Hypothalamus (tissue), 51 donors: Measurements from ENCODE around the gene CBX1.

ENCODE experiments used
- DNase-seq, 51 donors: peaks; one replicate each; lab custom pipeline; 2025; lab: John Stamatoyannopoulos, UW

CBX1 gene

DNA sequence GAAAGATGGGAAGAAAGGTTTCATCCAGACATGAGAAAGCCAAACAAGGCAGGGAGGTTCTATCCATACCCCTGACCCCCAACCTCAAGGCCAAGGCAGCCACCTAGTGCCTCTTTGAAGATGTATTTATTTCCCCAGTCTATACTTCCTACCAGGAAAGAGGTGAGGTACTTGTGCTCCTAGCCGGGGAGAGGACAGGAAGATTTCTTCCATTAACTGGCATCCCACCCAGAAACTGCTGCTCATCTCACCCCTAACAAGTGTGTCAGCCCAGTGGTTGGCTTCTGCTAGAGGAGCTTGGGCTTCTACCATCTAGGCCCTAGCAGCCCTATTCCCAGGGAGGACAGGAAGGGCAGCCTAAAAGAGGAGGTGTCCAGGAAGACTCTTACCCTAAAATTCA is 72.5 kb downstream of the CBX1 start:
- DNase-seq: no peak

DNA sequence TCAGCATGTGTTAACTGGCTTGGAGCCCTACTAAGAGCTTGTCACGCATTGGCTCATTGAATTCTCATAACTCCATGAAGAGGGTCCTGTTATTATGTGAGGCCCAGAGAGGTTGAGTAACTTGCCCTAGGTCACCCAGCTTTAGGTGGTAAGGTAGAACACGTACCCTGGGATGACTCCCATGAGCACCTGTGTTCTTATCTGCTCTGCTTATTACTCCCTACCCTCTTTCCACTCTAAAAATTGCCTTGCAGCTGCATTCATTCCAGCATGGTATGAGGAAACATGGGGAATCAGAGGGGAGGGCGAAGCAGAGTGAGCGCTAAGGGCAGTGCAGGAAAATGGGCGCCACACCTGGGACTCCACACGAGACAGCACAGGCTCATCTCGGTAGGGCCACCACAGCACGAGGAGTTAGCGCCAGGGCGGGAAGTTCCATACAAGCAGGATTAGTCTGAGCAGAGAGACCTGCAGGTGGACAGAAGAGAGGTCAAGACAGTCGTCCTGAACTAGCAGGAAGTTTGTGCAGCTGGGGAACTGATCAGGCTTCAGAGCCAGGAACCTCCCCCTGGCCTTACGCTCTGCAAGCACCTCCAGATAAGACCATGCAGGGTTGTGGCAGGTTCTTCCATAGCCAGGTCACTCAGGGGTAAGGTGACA is 73.8 kb downstream of the CBX1 start:
- DNase-seq: no peak

DNA sequence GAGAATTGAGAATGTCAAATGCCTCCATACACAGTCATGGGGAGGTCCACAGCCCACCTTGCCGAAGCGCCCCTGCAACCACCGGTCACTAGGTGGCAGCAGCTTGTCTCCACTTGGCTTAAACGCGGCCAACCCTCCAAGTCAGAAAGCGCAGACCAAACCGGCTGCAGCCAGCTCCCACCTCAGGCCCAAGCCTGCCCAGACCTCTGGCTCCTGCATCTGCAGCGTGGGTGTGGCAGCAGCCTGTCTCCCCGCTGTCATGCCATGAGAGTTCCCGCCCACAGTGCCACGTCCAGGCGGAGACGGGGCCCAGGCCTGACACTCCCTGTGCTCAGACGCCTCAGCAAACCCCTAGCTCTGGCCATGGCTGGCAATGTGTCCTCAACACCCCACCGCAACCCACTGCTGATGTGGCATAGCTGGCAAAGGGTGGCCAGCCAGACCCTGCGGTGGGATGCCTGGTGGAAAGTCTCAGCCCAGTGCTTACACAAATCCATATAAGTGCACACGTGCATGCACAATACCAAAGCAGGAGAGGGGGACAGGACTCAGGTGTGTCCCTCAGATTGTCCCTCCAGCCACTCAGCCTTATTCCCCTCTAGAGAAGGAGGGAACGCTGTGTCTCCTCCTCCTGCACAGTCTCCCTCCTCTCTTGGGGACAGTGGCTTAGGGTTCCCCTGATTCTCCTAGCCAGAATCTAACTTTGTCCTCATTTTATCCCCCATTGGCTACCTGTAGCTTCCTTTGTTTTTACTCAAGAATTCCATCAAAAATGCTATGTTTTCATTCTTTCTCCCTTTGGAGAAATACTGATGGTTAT is 74.6 kb downstream of the CBX1 start:
- peak in 48 of 51 donors; percentile 13 to 87 (median 64) for DNase-seq

DNA sequence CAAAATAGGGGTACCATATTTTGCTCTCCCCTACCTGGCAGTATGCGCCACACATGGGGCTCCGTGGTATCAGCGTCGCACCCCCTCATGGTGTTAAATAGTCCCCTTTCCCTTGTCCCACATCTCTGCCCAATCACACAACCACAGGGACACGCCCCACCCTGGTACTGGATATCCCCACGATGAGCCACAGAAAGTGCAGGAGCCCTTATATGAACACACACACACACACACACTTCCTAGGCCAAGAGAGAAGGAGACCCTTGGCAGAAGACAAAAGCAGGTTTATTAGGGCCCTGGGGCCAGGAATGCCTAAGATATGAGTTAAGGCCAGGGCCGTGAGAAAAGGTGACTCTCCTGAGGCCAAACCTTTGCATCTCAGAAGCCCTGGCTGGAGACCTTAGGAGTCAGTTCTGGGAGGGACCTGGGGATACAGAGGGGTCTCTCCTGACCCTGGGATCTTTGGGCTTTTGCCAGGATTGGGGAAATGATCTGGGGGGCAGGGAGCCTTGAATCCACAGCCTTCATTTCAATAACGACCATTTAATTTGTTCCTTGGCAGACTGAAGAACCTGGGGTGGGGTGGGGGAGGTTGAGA is 75.3 kb downstream of the CBX1 start:
- DNase-seq: no peak

DNA sequence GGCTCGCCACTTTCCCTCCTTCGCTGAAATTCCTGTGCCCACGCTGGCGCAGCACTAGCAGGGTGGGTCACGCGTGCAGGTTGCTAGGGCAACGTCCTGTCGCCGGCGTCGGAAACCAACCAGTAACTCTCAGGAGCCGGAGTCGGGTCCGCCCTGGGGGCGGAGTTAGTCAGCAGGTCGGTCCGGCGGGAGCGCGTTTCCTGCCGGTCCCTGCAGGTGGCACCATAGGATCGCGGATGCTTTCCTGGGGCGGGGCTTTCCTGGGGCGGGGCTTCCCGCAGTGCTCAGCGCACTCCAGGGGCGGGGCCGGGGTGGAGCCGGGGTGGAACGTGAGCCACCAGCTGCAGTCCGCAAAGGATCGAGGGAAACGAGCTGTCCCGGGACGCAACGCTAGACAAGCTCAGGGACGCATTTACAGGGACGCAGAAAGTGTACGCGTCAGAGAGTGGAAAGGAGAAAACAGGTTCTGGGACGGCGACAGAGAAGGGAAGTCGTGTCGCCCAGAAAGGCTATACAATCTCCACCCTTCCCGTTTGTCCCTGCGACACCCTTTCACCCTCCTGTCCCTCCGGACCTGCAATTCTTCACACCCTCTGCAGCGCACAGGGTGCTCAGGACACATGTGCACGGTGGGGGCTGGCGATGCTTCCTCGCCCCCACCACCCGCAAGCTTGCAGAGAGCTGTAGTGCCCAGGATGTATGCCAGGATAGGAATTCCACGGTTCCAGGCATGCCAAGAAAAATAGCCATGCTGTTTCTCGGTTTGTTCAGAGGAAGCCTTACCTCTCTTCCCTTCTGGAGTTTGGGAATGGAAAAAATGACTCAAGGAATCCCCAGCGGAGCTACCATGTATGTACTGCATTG is 76.0 kb downstream of the CBX1 start:
- peak; percentile 57 to 99 (median 97) for DNase-seq

DNA sequence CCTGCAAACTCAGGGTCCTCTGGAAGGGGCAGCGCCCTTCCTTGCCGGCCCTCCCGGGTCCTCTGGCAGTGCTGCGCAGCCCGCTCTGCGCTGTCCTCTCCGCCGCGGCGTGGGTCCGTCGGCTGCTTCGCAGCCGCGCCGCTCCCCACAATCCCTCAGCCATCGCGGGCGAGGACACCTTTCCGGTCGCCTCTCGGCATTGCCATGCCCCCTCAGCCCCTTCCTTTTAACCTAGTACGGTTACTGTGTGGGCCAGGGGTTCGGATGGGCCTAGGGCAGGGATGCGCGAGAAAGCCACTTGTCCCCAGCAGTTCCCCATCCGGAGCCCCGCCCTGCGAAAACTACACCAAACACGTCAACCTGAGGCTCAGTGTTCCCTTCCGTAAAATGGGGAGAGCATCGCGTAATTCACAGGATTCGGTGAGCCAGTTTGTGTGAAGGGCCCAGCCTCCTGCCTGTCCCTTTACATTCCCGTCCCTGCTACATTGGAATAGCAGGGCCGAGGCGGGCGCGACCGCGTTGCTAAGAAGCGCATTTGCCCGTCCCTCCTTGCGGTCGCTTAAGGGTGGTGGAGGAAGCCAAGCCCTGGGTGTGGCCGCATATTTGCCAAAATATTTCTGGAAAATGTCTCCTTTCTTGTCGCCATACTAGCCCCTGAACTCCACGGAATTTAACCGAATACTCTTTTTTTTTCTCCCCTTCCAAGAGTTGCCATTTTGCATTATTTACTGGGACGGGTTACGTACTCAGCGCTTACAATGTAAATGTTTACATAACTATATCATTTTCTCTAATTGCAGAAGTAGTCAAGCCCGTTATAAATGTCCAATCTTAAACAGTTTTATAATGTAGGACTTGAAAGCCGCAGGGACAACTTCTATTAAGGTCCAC is 76.9 kb downstream of the CBX1 start:
- peak in 7 of 51 donors; percentile 23 to 53 (median 43) for DNase-seq

DNA sequence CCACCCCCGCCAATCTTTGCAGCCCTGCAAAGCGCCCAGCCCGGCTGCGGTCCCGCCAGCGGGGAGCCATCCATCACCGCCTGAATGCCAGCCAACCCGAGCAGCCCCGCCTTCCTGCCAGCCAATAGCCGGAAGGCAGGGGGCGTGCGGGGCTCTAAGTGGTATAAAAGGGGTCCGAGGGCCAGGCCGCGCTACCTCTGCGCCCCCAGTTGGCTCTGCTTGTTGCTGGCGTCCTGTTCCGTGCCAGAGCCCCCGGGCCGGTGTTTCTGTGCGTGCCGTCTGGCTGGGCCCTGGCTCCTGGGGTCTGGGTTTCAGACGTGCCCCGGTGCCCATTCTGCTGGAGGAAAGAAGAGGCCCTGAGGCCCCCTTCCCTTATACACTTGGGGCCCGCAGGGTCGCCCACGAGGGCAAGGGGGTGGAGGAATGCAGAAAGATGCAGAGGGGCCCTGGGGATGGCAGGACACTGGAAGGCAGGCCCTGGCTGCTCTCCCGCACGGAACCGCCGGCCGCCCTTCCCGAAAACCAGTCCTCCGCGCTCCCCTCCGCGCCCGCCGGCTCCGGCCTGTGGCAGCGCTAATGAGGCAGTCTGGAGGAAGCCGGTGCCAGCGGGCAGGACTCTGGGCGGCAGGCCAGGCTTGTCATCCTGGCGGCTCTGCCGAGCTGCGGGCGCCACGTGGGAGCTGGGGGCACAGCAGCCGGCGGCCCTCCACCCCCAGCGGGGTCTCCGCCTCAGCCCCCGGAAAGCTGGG is 77.7 kb downstream of the CBX1 start:
- peak in 50 of 51 donors; percentile 20 to 92 (median 81) for DNase-seq

DNA sequence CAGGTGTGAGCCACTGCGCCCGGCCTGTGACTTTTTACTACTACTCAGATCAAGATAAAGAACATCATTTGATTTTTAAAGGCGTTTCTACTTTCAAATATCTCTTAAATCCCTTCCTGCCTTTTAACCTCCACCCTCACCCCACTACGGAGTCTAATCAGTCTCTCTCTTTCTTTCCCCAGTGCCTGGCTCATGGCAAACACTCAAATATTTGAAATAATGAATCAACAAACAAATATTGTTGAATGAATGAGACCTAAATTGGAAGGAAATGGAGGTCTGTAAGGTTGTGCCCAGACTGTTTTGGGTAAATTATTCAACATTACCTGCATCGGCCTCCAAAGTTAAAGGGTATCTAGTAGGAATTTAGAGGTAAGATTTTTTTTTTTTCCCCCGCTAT is 78.4 kb downstream of the CBX1 start:
- no peak for DNase-seq

DNA sequence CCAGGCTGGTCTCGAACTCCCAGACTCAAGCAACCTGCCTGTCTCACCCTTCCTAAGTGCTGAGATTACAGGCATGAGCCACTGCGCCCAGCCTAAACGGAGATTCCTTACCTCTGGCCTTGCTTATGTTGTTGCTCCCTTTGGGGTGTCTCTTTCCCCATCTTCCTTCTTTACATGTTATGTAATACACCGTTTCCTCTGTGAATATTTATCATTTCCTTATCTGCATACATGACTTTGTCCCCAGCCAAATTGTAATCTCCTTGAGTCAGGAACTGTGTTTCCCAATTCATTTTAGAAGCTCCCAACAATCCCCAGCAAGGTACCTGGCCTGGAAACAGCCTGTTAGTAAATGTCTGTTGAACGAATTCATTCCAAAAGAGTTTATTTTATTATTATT is 79.3 kb downstream of the CBX1 start:
- DNase-seq: no peak
